PC-3 (cell line): ENCODE results near the gene QPCT.

Source experiments
- EZH2 ChIP-seq: fragments of 300-600 bp; sonication (generic); IDR thresholded peaks from one replicate; pipeline ENCODE4 v1.6.1; 2017; ENCODE audit warnings: antibody characterized with exemption, mild to moderate bottlenecking, low read length; ENCODE audit not compliant: unreplicated experiment
- EZH2phosphoT487 ChIP-seq: fragments of 300-600 bp; sonication (generic); IDR thresholded peaks from 2 replicates; pipeline ENCODE4 v1.6.1; 2018; ENCODE audit warnings: mild to moderate bottlenecking, antibody characterized with exemption, low read length, borderline replicate concordance
- TF ChIP-seq, protein P1 (sequence below): fragments of 300-600 bp; sonication (generic); conservative IDR thresholded peaks from 2 replicates; pipeline ENCODE4 v1.5.1; 2017; ENCODE audit warnings: antibody characterized with exemption, low read depth, mild to moderate bottlenecking, low read length

- TF ChIP-seq, protein P1, sequence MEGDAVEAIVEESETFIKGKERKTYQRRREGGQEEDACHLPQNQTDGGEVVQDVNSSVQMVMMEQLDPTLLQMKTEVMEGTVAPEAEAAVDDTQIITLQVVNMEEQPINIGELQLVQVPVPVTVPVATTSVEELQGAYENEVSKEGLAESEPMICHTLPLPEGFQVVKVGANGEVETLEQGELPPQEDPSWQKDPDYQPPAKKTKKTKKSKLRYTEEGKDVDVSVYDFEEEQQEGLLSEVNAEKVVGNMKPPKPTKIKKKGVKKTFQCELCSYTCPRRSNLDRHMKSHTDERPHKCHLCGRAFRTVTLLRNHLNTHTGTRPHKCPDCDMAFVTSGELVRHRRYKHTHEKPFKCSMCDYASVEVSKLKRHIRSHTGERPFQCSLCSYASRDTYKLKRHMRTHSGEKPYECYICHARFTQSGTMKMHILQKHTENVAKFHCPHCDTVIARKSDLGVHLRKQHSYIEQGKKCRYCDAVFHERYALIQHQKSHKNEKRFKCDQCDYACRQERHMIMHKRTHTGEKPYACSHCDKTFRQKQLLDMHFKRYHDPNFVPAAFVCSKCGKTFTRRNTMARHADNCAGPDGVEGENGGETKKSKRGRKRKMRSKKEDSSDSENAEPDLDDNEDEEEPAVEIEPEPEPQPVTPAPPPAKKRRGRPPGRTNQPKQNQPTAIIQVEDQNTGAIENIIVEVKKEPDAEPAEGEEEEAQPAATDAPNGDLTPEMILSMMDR = no peak
- TF ChIP-seq EZH2 (no peak), EZH2phosphoT487 (no peak)
These were observed 46.8 kb upstream of the QPCT start for GRCh38 chr2:37297632-37298031.
